ENCODE data around the gene ELF1. TPM values are rescaled to one million over a fixed set of nuclear protein-coding genes. Genes with fewer than 3 reads are reported as not detected.
A peak's percentile ranks its signal among the peaks of the same experiment; 100 is the strongest.

The ELF1 gene
- polyA plus RNA-seq, 2 of the 4 experiments (the other 2 are of a cell fraction), result 24.9 to 45.0 TPM

- TF ChIP-seq REST (IDR thresholded peaks at IDR 0.05), result no peak
- TF ChIP-seq HMGXB4 (CRISPR knock-in tag; IDR thresholded peaks at IDR 0.05; ENCODE audit: borderline replicate concordance), result no peak
- TF ChIP-seq JUNB (IDR thresholded peaks at IDR 0.05), result no peak
- no peak for TF ChIP-seq E2F6 (IDR thresholded peaks at IDR 0.05; ENCODE audit: borderline replicate concordance, low read depth)
Observed at GRCh38 chr13:41012536-41012935, 6.6 kb downstream of the ELF1 start (continued).

GRCh38 chr13:41011382-41011956 lies 7.6 kb downstream of the ELF1 start:
- Histone ChIP-seq H3K4me2 (no peak overlapping the region), H3K4me1 (peaks cover 45% of the 10 kb centered on the region), H3K4me3 (no peak overlapping the region), H3K27ac (no peak overlapping the region), H3K9me3 (no peaks in the 10 kb centered on the region)
- DNase-seq (ENCODE audit: low read depth in 1 of 2, low spot score in 1 of 2), result no peak
- no peak for FAIRE-seq
- POLR2A ChIA-PET, result no interaction called here
- CTCF ChIA-PET, result interaction anchor here (0.9 kb wide), 1 partner anchor 9 kb away, joined by 3 read pairs; no protein-coding TSS in a partner anchor
- no peak for ATAC-seq
- WGBS (ENCODE audit: missing lambda C conversion rate), result 85% methylated on average over 4 of the region's 4 CpGs
- TF ChIP-seq JUNB (IDR thresholded peaks at IDR 0.05) (no peak), ZSCAN20 (CRISPR knock-in tag; IDR thresholded peaks at IDR 0.05) (no peak), E2F6 (IDR thresholded peaks at IDR 0.05; ENCODE audit: borderline replicate concordance, low read depth) (no peak), HOXB5 (CRISPR knock-in tag; IDR thresholded peaks at IDR 0.05) (no peak)

- FAIRE-seq (no peak), DNase-seq (ENCODE audit: low read depth in 1 of 2, low spot score in 1 of 2) (peak in 1 of 2 experiments; percentile 56), ATAC-seq (peak in 1 of 2 experiments; percentile 63; a peak in 2 of 6 replicates)
- Histone ChIP-seq H3K4me3 (peak overlapping the region; percentile 26; the same call in 2 of the 3 replicates), H3K4me2 (peak overlapping the region; percentile 91), H3K9me3 (no peaks in the 10 kb centered on the region), H3K27ac (peak overlapping the region; percentile 47 to 75; a peak in 4 of 6 replicates), H3K4me1 (peaks cover 58% of the 10 kb centered on the region)
- POLR2A ChIA-PET, result interaction anchor here (0.5 to 0.6 kb wide), 2 partner anchors 18 to 1263 kb away, joined by 3 to 5 read pairs; no protein-coding TSS in a partner anchor
- 7% methylated on average over 2 of the region's 2 CpGs for WGBS (ENCODE audit: missing lambda C conversion rate)
- CTCF ChIA-PET, result interaction anchor here (0.8 kb wide), 1 partner anchor 9 kb away, joined by 3 read pairs; no protein-coding TSS in a partner anchor
- no peak for TF ChIP-seq JUN (IDR thresholded peaks at IDR 0.05)
- peak; percentile 90 for TF ChIP-seq FOSL2 (IDR thresholded peaks at IDR 0.05)
- peak; percentile 89 for TF ChIP-seq FOSL2 (CRISPR knock-in tag; IDR thresholded peaks at IDR 0.05)
- peak; percentile 65 for TF ChIP-seq HES2 (IDR thresholded peaks at IDR 0.05)
- TF ChIP-seq ATOH8 (CRISPR knock-in tag; IDR thresholded peaks at IDR 0.05; ENCODE audit: low read depth), result no peak
- peak; percentile 64; the same call in 1 of the 2 replicates for TF ChIP-seq JUNB (IDR thresholded peaks at IDR 0.05)
- TF ChIP-seq HMGXB4 (CRISPR knock-in tag; IDR thresholded peaks at IDR 0.05; ENCODE audit: borderline replicate concordance), result no peak
- no peak for TF ChIP-seq RARB (CRISPR knock-in tag; IDR thresholded peaks at IDR 0.05)
- TF ChIP-seq CEBPB (IDR thresholded peaks at IDR 0.05), result peak; percentile 92 to 93
Observed at GRCh38 chr13:41008349-41008980, 10.7 kb downstream of the ELF1 start.
